ENCODE data around the gene GRIN3A. TPM values are rescaled to one million over a fixed set of nuclear protein-coding genes. Genes with fewer than 3 reads are reported as not detected.
A peak's percentile ranks its signal among the peaks of the same experiment; 100 is the strongest.
"Not testable (repeated sequence)": the region's sequence is repeated elsewhere in the genome, so short reads cannot be mapped to it uniquely, and the experiment has no call there.

GRIN3A gene
- not detected in 2 replicates for total RNA-seq (2014; rRNA removed; shearing (Covaris generic))

- DNase-seq (ENCODE audit: low read depth), result no peak
Observed at GRCh38 chr9:101738566-101739183, at the start of gene GRIN3A. Gene GRIN3A (minus strand): TSS chr9:101738647. CDS start chr9:101737979, 668 bp downstream.

GRCh38 chr9:101787891-101788290 is 49.4 kb upstream of the GRIN3A start:
- no peak for DNase-seq (ENCODE audit: low read depth)

GRCh38 chr9:101778332-101778731 is 39.9 kb upstream of the GRIN3A start:
- DNase-seq (ENCODE audit: low read depth), result no peak

- DNase-seq (ENCODE audit: low read depth), result no peak
Observed at GRCh38 chr9:101764472-101764871, 26.0 kb upstream of the GRIN3A start.

GRCh38 chr9:101758304-101758930 is 20.0 kb upstream of the GRIN3A start:
- no peak for DNase-seq (ENCODE audit: low read depth)

GRCh38 chr9:101753716-101754115 is 15.3 kb upstream of the GRIN3A start:
- no peak for DNase-seq (ENCODE audit: low read depth)

GRCh38 chr9:101751895-101752294 is 13.4 kb upstream of the GRIN3A start:
- no peak for DNase-seq (ENCODE audit: low read depth)

GRCh38 chr9:101739311-101739710 is 864 bp upstream of the GRIN3A start:
- no peak for DNase-seq (ENCODE audit: low read depth)

GRCh38 chr9:101737705-101738565 is 512 bp downstream of the GRIN3A start:
- DNase-seq (ENCODE audit: low read depth), result no peak

GRCh38 chr9:101737165-101737704 is 1.2 kb downstream of the GRIN3A start:
- DNase-seq (ENCODE audit: low read depth), result no peak

GRCh38 chr9:101736717-101737116 is 1.7 kb downstream of the GRIN3A start:
- peak; percentile 1 for DNase-seq (ENCODE audit: low read depth)

- no peak for DNase-seq (ENCODE audit: low read depth)
Observed at GRCh38 chr9:101731429-101731828, 7.0 kb downstream of the GRIN3A start.

- peak; percentile 20 for DNase-seq (ENCODE audit: low read depth)
Observed at GRCh38 chr9:101727612-101728524, 10.6 kb downstream of the GRIN3A start.

- not testable (repeated sequence) for DNase-seq (ENCODE audit: low read depth)
Observed at GRCh38 chr9:101724271-101724670, 14.2 kb downstream of the GRIN3A start.

GRCh38 chr9:101718192-101718591 is 20.3 kb downstream of the GRIN3A start:
- DNase-seq (ENCODE audit: low read depth), result no peak

- DNase-seq (ENCODE audit: low read depth), result no peak
Observed at GRCh38 chr9:101716629-101717028, 21.8 kb downstream of the GRIN3A start.

- DNase-seq (ENCODE audit: low read depth), result peak; percentile 3
Observed at GRCh38 chr9:101711330-101711941, 27.0 kb downstream of the GRIN3A start.

- no peak for DNase-seq (ENCODE audit: low read depth)
Observed at GRCh38 chr9:101708855-101709254, 29.6 kb downstream of the GRIN3A start.

- no peak for DNase-seq (ENCODE audit: low read depth)
Observed at GRCh38 chr9:101707721-101708120, 30.7 kb downstream of the GRIN3A start.

- DNase-seq (ENCODE audit: low read depth), result no peak
Observed at GRCh38 chr9:101706997-101707396, 31.4 kb downstream of the GRIN3A start.
